GM18951 (cell line): ENCODE results near the gene HSPA6.
"Not testable (repeated sequence)": the region's sequence is repeated elsewhere in the genome, so short reads cannot be mapped to it uniquely, and the experiment has no call there.

Source experiments
- in situ Hi-C: fragments of 300-500 bp; cut with MboI; formaldehyde crosslinking; loops from one replicate; pipeline ENCODE4 v1.12.0; 2022; ENCODE audit warnings: low sequenced_read_pairs, mixed read lengths, inconsistent platforms; ENCODE audit not compliant: unreplicated experiment

The HSPA6 gene

DNA sequence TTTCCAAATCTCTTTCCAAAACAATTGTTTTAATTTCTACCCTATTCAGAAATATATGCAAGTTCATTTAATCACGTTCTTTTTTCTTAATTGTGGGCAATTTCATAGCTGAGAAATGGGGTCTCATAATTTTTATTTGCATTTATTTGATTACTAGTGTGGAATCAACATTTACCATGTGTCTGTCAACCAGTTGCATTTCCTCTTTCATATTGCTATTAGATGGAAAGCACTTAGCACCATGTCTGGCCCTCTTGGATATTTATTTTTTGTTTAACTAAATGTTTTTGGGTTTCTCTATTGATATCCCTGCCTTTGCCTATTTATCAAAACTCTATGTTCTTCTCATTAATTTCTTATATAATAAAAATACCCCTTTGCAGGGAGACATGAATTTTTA lies 39.2 kb downstream of the HSPA6 start:
- in situ Hi-C loops, result not testable (repeated sequence)

DNA sequence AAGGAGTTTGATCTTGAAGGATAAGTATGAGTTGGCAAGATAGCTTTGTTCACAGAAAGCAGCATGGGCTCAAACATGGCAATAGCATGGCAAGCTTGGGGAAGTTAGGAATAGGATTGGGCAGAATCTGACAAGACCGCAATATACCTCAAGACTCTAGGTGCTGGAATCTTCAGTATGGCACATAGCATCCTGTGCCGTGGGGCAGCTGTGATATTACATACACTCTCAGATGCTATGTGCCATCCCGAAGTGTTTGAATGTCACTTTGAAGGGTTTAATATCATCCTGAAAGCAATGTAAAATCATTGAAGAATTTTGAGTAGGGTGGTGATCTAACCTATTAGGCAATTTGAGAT lies 42.2 kb downstream of the HSPA6 start:
- in situ Hi-C loops, result not testable (repeated sequence)

DNA sequence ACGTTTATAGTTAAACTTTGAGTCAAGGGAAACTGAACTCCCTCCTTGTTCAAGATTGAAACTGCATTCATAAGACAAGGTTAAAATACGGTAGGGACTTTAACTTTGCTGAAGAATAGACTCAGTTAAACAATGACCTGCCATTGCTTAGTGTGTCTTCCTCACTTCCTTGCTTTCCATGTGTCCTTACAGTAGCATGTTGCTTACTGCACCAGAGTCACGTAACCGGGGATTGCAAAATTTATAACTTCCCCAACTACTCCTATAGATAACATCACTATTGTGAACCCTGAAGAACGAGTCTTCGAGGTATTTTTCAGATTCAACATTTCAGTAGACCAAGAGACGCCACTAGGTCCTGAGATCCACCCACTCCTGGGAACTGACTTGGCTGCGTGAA lies 47.4 kb downstream of the HSPA6 start:
- in situ Hi-C loops, result loop anchor here (5.0 kb wide), 1 partner anchor 81 kb away; no protein-coding TSS in a partner anchor
